Measurements from ENCODE around the gene VWF.

- TF ChIP-seq REST (IDR thresholded peaks at IDR 0.05; ENCODE audit: insufficient replicate concordance, low read depth) (no peak), CTCF (IDR thresholded peaks at IDR 0.05; ENCODE audit: insufficient read depth, low read length) (no peak), GABPA (IDR thresholded peaks at IDR 0.05; ENCODE audit: low read depth) (no peak), POLR2AphosphoS5 (IDR thresholded peaks at IDR 0.05; ENCODE audit: low read depth) (no peak)
Observed at GRCh38 chr12:6069437-6070093, 54.9 kb downstream of the VWF start.
